WTC11 (cell line): Measurements from ENCODE around the gene SNX25. TPM values are rescaled to one million over a fixed set of nuclear protein-coding genes. Genes with fewer than 3 reads are reported as not detected.

Experiments
- ATAC-seq: fragments of 200-7000 bp; cut with Tn5 transposase; 2 replicates; pipeline ENCODE4 v1.10.0; 2021; ENCODE audit warnings: mild to moderate bottlenecking, moderate library complexity
- CTCF ChIA-PET: fragments of 300-600 bp; sonication (Branson Sonifier 250); formaldehyde crosslinking; loops from one replicate; lab custom pipeline; 2021; ENCODE audit warnings: antibody characterized with exemption; lab: Charles Lee
- POLR2A ChIA-PET: fragments of 350-600 bp; sonication (Branson Sonifier 250); formaldehyde crosslinking; loops from one replicate; lab custom pipeline; 2021; ENCODE audit warnings: antibody characterized with exemption; lab: Charles Lee
- DNase-seq: peaks from one replicate; pipeline ENCODE4 v3.0.0; 2021; ENCODE audit warnings: low spot score
- H3K27ac Mint-ChIP-seq: 2 replicates; pipeline ENCODE4 v1.8.0; 2021; ENCODE audit warnings: mixed read lengths
- H3K27me3 Mint-ChIP-seq: 2 replicates; pipeline ENCODE4 v1.8.0; 2021; ENCODE audit warnings: low read depth, mild to moderate bottlenecking, moderate library complexity, mixed read lengths
- H3K36me3 Mint-ChIP-seq: 2 replicates; pipeline ENCODE4 v1.8.0; 2021; ENCODE audit warnings: mixed read lengths
- H3K4me1 Mint-ChIP-seq: 2 replicates; pipeline ENCODE4 v1.8.0; 2022; ENCODE audit warnings: mixed read lengths
- H3K4me3 Mint-ChIP-seq: 2 replicates; pipeline ENCODE4 v1.8.0; 2021; ENCODE audit warnings: mild to moderate bottlenecking, moderate library complexity, mixed read lengths
- H3K9me3 Mint-ChIP-seq: 2 replicates; pipeline ENCODE4 v1.8.0; 2021; ENCODE audit warnings: mixed read lengths
- CREB1 ChIP-seq: sonication (generic); formaldehyde crosslinking; IDR thresholded peaks from 2 replicates; pipeline ENCODE4 v1.8.0; 2023; ENCODE audit warnings: mild to moderate bottlenecking, missing genetic modification reagents
- ERG ChIP-seq: fragments of 250-450 bp; sonication (Bioruptor Pico); IDR thresholded peaks from 2 replicates; pipeline ENCODE4 v1.8.0; 2021; ENCODE audit warnings: mild to moderate bottlenecking
- ESRRA ChIP-seq: sonication (generic); formaldehyde crosslinking; IDR thresholded peaks from 2 replicates; pipeline ENCODE4 v1.8.1; 2022; ENCODE audit warnings: mild to moderate bottlenecking, missing genetic modification reagents, borderline replicate concordance
- ETV6 ChIP-seq: sonication (generic); formaldehyde crosslinking; IDR thresholded peaks from 2 replicates; pipeline ENCODE4 v1.8.1; 2022; ENCODE audit warnings: mild to moderate bottlenecking, missing genetic modification reagents
- FOXK1 ChIP-seq: sonication (generic); formaldehyde crosslinking; IDR thresholded peaks from 2 replicates; pipeline ENCODE4 v1.8.0; 2022; ENCODE audit warnings: mild to moderate bottlenecking, moderate library complexity, missing genetic modification reagents
- GTF2I ChIP-seq: fragments of 250-450 bp; sonication (Bioruptor Pico); conservative IDR thresholded peaks from 2 replicates; pipeline ENCODE4 v1.4.0; 2021; ENCODE audit warnings: mild to moderate bottlenecking
- HMGA2 ChIP-seq: fragments of 250-450 bp; sonication (Bioruptor Pico); IDR thresholded peaks from 2 replicates; pipeline ENCODE4 v1.4.0; 2021; ENCODE audit warnings: mild to moderate bottlenecking, moderate library complexity
- MXD4 ChIP-seq: fragments of 250-450 bp; sonication (Bioruptor Pico); IDR thresholded peaks from 2 replicates; pipeline ENCODE4 v1.8.0; 2021; ENCODE audit warnings: mild to moderate bottlenecking, moderate library complexity, borderline replicate concordance
- NFE2L1 ChIP-seq: sonication (generic); formaldehyde crosslinking; IDR thresholded peaks from 2 replicates; pipeline ENCODE4 v1.8.1; 2023; ENCODE audit warnings: missing genetic modification reagents
- PREB ChIP-seq: sonication (generic); formaldehyde crosslinking; IDR thresholded peaks from 2 replicates; pipeline ENCODE4 v1.8.1; 2022; ENCODE audit warnings: mild to moderate bottlenecking, missing genetic modification reagents, moderate library complexity, borderline replicate concordance
- SMAD3 ChIP-seq: sonication (generic); formaldehyde crosslinking; IDR thresholded peaks from 2 replicates; pipeline ENCODE4 v1.8.0; 2022; ENCODE audit warnings: missing genetic modification reagents, mild to moderate bottlenecking, borderline replicate concordance
- SP1 ChIP-seq: sonication (generic); formaldehyde crosslinking; conservative IDR thresholded peaks from 2 replicates; pipeline ENCODE4 v1.8.1; 2022; ENCODE audit warnings: missing genetic modification reagents
- TCF7 ChIP-seq: sonication (generic); formaldehyde crosslinking; IDR thresholded peaks from 2 replicates; pipeline ENCODE4 v1.8.0; 2022; ENCODE audit warnings: mild to moderate bottlenecking, low read depth, missing genetic modification reagents, moderate library complexity
- TEAD1 ChIP-seq: sonication (generic); formaldehyde crosslinking; IDR thresholded peaks from 2 replicates; pipeline ENCODE4 v1.8.0; 2022; ENCODE audit warnings: mild to moderate bottlenecking, missing genetic modification reagents
- ZBTB21 ChIP-seq: sonication (generic); formaldehyde crosslinking; IDR thresholded peaks from 2 replicates; pipeline ENCODE4 v1.8.1; 2023; ENCODE audit warnings: mild to moderate bottlenecking, missing genetic modification reagents, borderline replicate concordance
- ZNF281 ChIP-seq: sonication (generic); formaldehyde crosslinking; IDR thresholded peaks from 2 replicates; pipeline ENCODE4 v1.8.0; 2023; ENCODE audit warnings: mild to moderate bottlenecking, missing genetic modification reagents
- ZNF317 ChIP-seq: sonication (generic); formaldehyde crosslinking; IDR thresholded peaks from 2 replicates; pipeline ENCODE4 v1.8.1; 2023; ENCODE audit warnings: low read depth, mild to moderate bottlenecking, moderate library complexity, missing genetic modification reagents, borderline replicate concordance
- ZNF416 ChIP-seq: fragments of 250-450 bp; sonication (Bioruptor Pico); IDR thresholded peaks from 2 replicates; pipeline ENCODE4 v1.9.0; 2021; ENCODE audit warnings: mild to moderate bottlenecking, inconsistent platforms
- ZNF532 ChIP-seq: fragments of 250-450 bp; sonication (Bioruptor Pico); IDR thresholded peaks from 2 replicates; pipeline ENCODE4 v1.9.0; 2021; ENCODE audit warnings: mild to moderate bottlenecking, borderline replicate concordance
- ZNF671 ChIP-seq: fragments of 250-450 bp; sonication (Bioruptor Pico); IDR thresholded peaks from 2 replicates; pipeline ENCODE4 v1.8.0; 2021; ENCODE audit warnings: mild to moderate bottlenecking
- ZSCAN18 ChIP-seq: fragments of 250-450 bp; sonication (Bioruptor Pico); IDR thresholded peaks from 2 replicates; pipeline ENCODE4 v2.1.2; 2022; ENCODE audit warnings: mild to moderate bottlenecking, moderate library complexity
- total RNA-seq: library from RNA; stranded (reverse); gene quantifications from 3 replicates; pipeline ENCODE4 v1.2.3, GENCODE V29; 2021

SNX25 gene
- total RNA-seq, 1 experiment from 2014 or later = 16.9 TPM

- Mint-ChIP-seq H3K4me1 (no peaks in the 10 kb centered on the region), H3K36me3 (no peaks in the 10 kb centered on the region), H3K4me3 (no peak overlapping the region)
- CTCF ChIA-PET = interaction anchor here (0.6 kb wide), 1 partner anchor 97 kb away, joined by 4 read pairs; no protein-coding TSS in a partner anchor
- no peak for ATAC-seq
- no peak for TF ChIP-seq FOXK1
- no peak for TF ChIP-seq ZNF317 (CRISPR knock-in tag)
- TF ChIP-seq ZSCAN18 (CRISPR knock-in tag) = no peak
- TF ChIP-seq PREB (CRISPR knock-in tag) = no peak
- no peak for TF ChIP-seq ZNF532 (CRISPR knock-in tag)
- TF ChIP-seq ZBTB21 = no peak
- TF ChIP-seq NFE2L1 (CRISPR knock-in tag) = no peak
- TF ChIP-seq MXD4 (CRISPR knock-in tag) = no peak
- TF ChIP-seq ETV6 = no peak
- no peak for TF ChIP-seq ESRRA
- no peak for TF ChIP-seq ZNF671 (CRISPR knock-in tag)
- no peak for TF ChIP-seq CREB1 (CRISPR knock-in tag)
- TF ChIP-seq, all 79 proteins: peak for 0
- no peak overlapping the region for H3K27ac Mint-ChIP-seq
- H3K9me3 Mint-ChIP-seq = peaks cover 14% of the 10 kb centered on the region
- no peaks in the 10 kb centered on the region for H3K27me3 Mint-ChIP-seq
- POLR2A ChIA-PET = no interaction called here
- no peak for DNase-seq
These were observed 168.9 kb downstream of the SNX25 start for GRCh38 chr4:185378264-185378663.

GRCh38 chr4:185379326-185380295 lies 170.2 kb downstream of the SNX25 start:
- ChIA-PET CTCF (interaction anchor here (1.1 kb wide), 1 partner anchor 219 kb away, joined by 4 read pairs; no protein-coding TSS in a partner anchor), POLR2A (interaction anchor here (0.6 kb wide), 1 partner anchor 302 kb away, joined by 3 read pairs; no protein-coding TSS in a partner anchor)
- TF ChIP-seq SMAD3 (CRISPR knock-in tag) (no peak), TCF7 (CRISPR knock-in tag) (no peak), SP1 (CRISPR knock-in tag) (no peak), TEAD1 (CRISPR knock-in tag) (no peak), MXD4 (CRISPR knock-in tag) (no peak), ZNF281 (CRISPR knock-in tag) (no peak), FOXK1 (no peak), HMGA2 (CRISPR knock-in tag) (no peak), ZNF416 (no peak), ZNF317 (CRISPR knock-in tag) (no peak), ERG (no peak), PREB (CRISPR knock-in tag) (no peak), GTF2I (CRISPR knock-in tag) (no peak)

More at GRCh38 chr4:185379326-185380295, 170.2 kb downstream of the SNX25 start:
- Mint-ChIP-seq H3K9me3 (peaks cover 18% of the 10 kb centered on the region), H3K4me3 (no peak overlapping the region), H3K27ac (no peak overlapping the region), H3K27me3 (no peaks in the 10 kb centered on the region), H3K36me3 (no peaks in the 10 kb centered on the region), H3K4me1 (peaks cover 3% of the 10 kb centered on the region; the same call in 1 of the 2 replicates)
- no peak for DNase-seq
- no peak for ATAC-seq
